Measurements from ENCODE around the gene PRSS48. TPM values are rescaled to one million over a fixed set of nuclear protein-coding genes. Genes with fewer than 3 reads are reported as not detected.
"Not testable (repeated sequence)": the region's sequence is repeated elsewhere in the genome, so short reads cannot be mapped to it uniquely, and the experiment has no call there.

The PRSS48 gene
- 1 to 10 TPM in 1 of 8 experiments, under 1 TPM in 2, not detected in 5; 0.50 to 1.1 (median 0.71) TPM for total RNA-seq

- in situ Hi-C loops (cut with MboI; ENCODE audit: low pct_unique_long_range_greater_than_20kb in 2 of 9, low sequenced_read_pairs in 9 of 9, unreplicated experiment in 9 of 9) = no loop called here
- WGBS, 10 experiments = 0 to 92% (median 70%) methylated on average over 1 to 5 of the region's 7 CpGs; no CpG with 5 or more reads in 1 of the 10 experiments
- H3K27ac ChIP-seq = no peak within 1 kb of the TSS
Measured at GRCh38 chr4:151276787-151277562, at the start of gene PRSS48. PRSS48 (plus strand) TSS chr4:151277161; CDS start chr4:151277173, 12 bp downstream.

GRCh38 chr4:151227172-151227571 is 49.8 kb upstream of the PRSS48 start:
- 9 to 100% (median 74%) methylated on average over 1 of the region's 1 CpG for WGBS, 10 experiments
- in situ Hi-C loops (cut with MboI; ENCODE audit: low pct_unique_long_range_greater_than_20kb in 2 of 9, low sequenced_read_pairs in 9 of 9, unreplicated experiment in 9 of 9) = no loop called here
- no peak overlapping the region for H3K4me3 ChIP-seq

More at GRCh38 chr4:151276787-151277562, at the start of gene PRSS48:
- ATAC-seq (replicated peaks in 6 of 8) = peak; percentile 43 to 97 (median 78)
- no peaks in the 10 kb centered on the region for H3K4me1 ChIP-seq (replicated peaks in 1 of 2)
- H3K4me3 ChIP-seq = no peak within 1 kb of the TSS

GRCh38 chr4:151227731-151228130 is 49.2 kb upstream of the PRSS48 start:
- WGBS, 10 experiments = 6 to 100% (median 80%) methylated on average over 1 to 3 of the region's 3 CpGs; no CpG with 5 or more reads in 3 of the 10 experiments
- in situ Hi-C loops (cut with MboI; ENCODE audit: low pct_unique_long_range_greater_than_20kb in 2 of 9, low sequenced_read_pairs in 9 of 9, unreplicated experiment in 9 of 9) = no loop called here

More at GRCh38 chr4:151227172-151227571, 49.8 kb upstream of the PRSS48 start:
- no peak for ATAC-seq (replicated peaks in 6 of 8)
- Histone ChIP-seq H3K4me1 (replicated peaks in 1 of 2) (peaks cover 0 to 6% of the 10 kb centered on the region in 2 donors), H3K27ac (no peak overlapping the region)

GRCh38 chr4:151228189-151229119 is 48.5 kb upstream of the PRSS48 start:
- Histone ChIP-seq H3K4me3 (no peak overlapping the region), H3K4me1 (replicated peaks in 1 of 2) (peaks cover 0 to 6% of the 10 kb centered on the region in 2 donors), H3K27ac (no peak overlapping the region)
- in situ Hi-C loops (cut with MboI; ENCODE audit: low pct_unique_long_range_greater_than_20kb in 2 of 9, low sequenced_read_pairs in 9 of 9, unreplicated experiment in 9 of 9) = no loop called here
- 40 to 100% (median 87%) methylated on average over 2 to 6 of the region's 6 CpGs for WGBS, 10 experiments
- peak in 1 of 8 experiments; percentile 41 for ATAC-seq (replicated peaks in 6 of 8)

More at GRCh38 chr4:151227731-151228130, 49.2 kb upstream of the PRSS48 start:
- Histone ChIP-seq H3K4me3 (no peak overlapping the region), H3K4me1 (replicated peaks in 1 of 2) (peaks cover 0 to 6% of the 10 kb centered on the region in 2 donors), H3K27ac (no peak overlapping the region)
- peak in 2 of 8 experiments; percentile 84 to 92 for ATAC-seq (replicated peaks in 6 of 8)

- no peak overlapping the region for H3K27ac ChIP-seq
- WGBS, 10 experiments = 85 to 100% (median 98%) methylated on average over 1 to 6 of the region's 7 CpGs; no CpG with 5 or more reads in 3 of the 10 experiments
- ATAC-seq (replicated peaks in 6 of 8) = no peak
- H3K4me3 ChIP-seq = no peak overlapping the region
- no peaks in the 10 kb centered on the region for H3K4me1 ChIP-seq (replicated peaks in 1 of 2)
- in situ Hi-C loops (cut with MboI; ENCODE audit: low pct_unique_long_range_greater_than_20kb in 2 of 9, low sequenced_read_pairs in 9 of 9, unreplicated experiment in 9 of 9) = no loop called here
Measured at GRCh38 chr4:151231915-151232595, 44.9 kb upstream of the PRSS48 start.

GRCh38 chr4:151233600-151233999 is 43.4 kb upstream of the PRSS48 start:
- ATAC-seq (replicated peaks in 6 of 8) = no peak
- Histone ChIP-seq H3K4me1 (replicated peaks in 1 of 2) (no peaks in the 10 kb centered on the region), H3K4me3 (no peak overlapping the region), H3K27ac (no peak overlapping the region)
- in situ Hi-C loops (cut with MboI; ENCODE audit: low pct_unique_long_range_greater_than_20kb in 2 of 9, low sequenced_read_pairs in 9 of 9, unreplicated experiment in 9 of 9) = no loop called here
- 25 to 100% (median 94%) methylated on average over 1 to 5 of the region's 5 CpGs; no CpG with 5 or more reads in 3 of the 10 experiments for WGBS, 10 experiments

GRCh38 chr4:151235373-151235772 is 41.6 kb upstream of the PRSS48 start:
- H3K27ac ChIP-seq; ATAC-seq (replicated peaks in 6 of 8); H3K4me1 ChIP-seq (replicated peaks in 1 of 2); H3K4me3 ChIP-seq; in situ Hi-C loops (cut with MboI; ENCODE audit: low pct_unique_long_range_greater_than_20kb in 2 of 9, low sequenced_read_pairs in 9 of 9, unreplicated experiment in 9 of 9): not testable (repeated sequence)
- WGBS, 10 experiments = 100% methylated on average over 1 of the region's 1 CpG; no CpG with 5 or more reads in 6 of the 10 experiments

- Histone ChIP-seq H3K4me3 (no peak overlapping the region), H3K4me1 (replicated peaks in 1 of 2) (no peaks in the 10 kb centered on the region), H3K27ac (no peak overlapping the region)
- in situ Hi-C loops (cut with MboI; ENCODE audit: low pct_unique_long_range_greater_than_20kb in 2 of 9, low sequenced_read_pairs in 9 of 9, unreplicated experiment in 9 of 9) = no loop called here
- ATAC-seq (replicated peaks in 6 of 8) = no peak
- 80 to 100% (median 90%) methylated on average over 1 to 6 of the region's 27 CpGs; no CpG with 5 or more reads in 6 of the 10 experiments for WGBS, 10 experiments
Measured at GRCh38 chr4:151236036-151236435, 40.9 kb upstream of the PRSS48 start.

GRCh38 chr4:151238477-151238876 is 38.5 kb upstream of the PRSS48 start:
- H3K4me3 ChIP-seq = no peak overlapping the region
- H3K27ac ChIP-seq = no peak overlapping the region
- no peaks in the 10 kb centered on the region for H3K4me1 ChIP-seq (replicated peaks in 1 of 2)
- WGBS, 10 experiments = 10 to 92% (median 66%) methylated on average over 1 to 3 of the region's 3 CpGs; no CpG with 5 or more reads in 2 of the 10 experiments
- ATAC-seq (replicated peaks in 6 of 8) = peak in 5 of 8 experiments; percentile 48 to 80 (median 62)
- in situ Hi-C loops (cut with MboI; ENCODE audit: low pct_unique_long_range_greater_than_20kb in 2 of 9, low sequenced_read_pairs in 9 of 9, unreplicated experiment in 9 of 9) = no loop called here

- in situ Hi-C loops (cut with MboI; ENCODE audit: low pct_unique_long_range_greater_than_20kb in 2 of 9, low sequenced_read_pairs in 9 of 9, unreplicated experiment in 9 of 9) = no loop called here
- H3K27ac ChIP-seq = no peak overlapping the region
- WGBS, 10 experiments = 10 to 100% (median 89%) methylated on average over 2 to 3 of the region's 3 CpGs
- ATAC-seq (replicated peaks in 6 of 8) = no peak
- H3K4me3 ChIP-seq = no peak overlapping the region
- H3K4me1 ChIP-seq (replicated peaks in 1 of 2) = no peaks in the 10 kb centered on the region
Measured at GRCh38 chr4:151239608-151240007, 37.4 kb upstream of the PRSS48 start.

GRCh38 chr4:151242305-151242704 is 34.7 kb upstream of the PRSS48 start:
- in situ Hi-C loops (cut with MboI; ENCODE audit: low pct_unique_long_range_greater_than_20kb in 2 of 9, low sequenced_read_pairs in 9 of 9, unreplicated experiment in 9 of 9) = no loop called here
- Histone ChIP-seq H3K4me1 (replicated peaks in 1 of 2) (no peaks in the 10 kb centered on the region), H3K27ac (no peak overlapping the region), H3K4me3 (no peak overlapping the region)
- ATAC-seq (replicated peaks in 6 of 8) = no peak
- 92 to 100% (median 100%) methylated on average over 1 to 2 of the region's 2 CpGs; no CpG with 5 or more reads in 1 of the 10 experiments for WGBS, 10 experiments

- in situ Hi-C loops (cut with MboI; ENCODE audit: low pct_unique_long_range_greater_than_20kb in 2 of 9, low sequenced_read_pairs in 9 of 9, unreplicated experiment in 9 of 9) = no loop called here
- ATAC-seq (replicated peaks in 6 of 8) = no peak
- peaks cover 0 to under 1% of the 10 kb centered on the region in 2 donors for H3K4me1 ChIP-seq (replicated peaks in 1 of 2)
- H3K4me3 ChIP-seq = no peak overlapping the region
- H3K27ac ChIP-seq = no peak overlapping the region
- WGBS, 10 experiments = 92 to 100% (median 100%) methylated on average over 1 to 2 of the region's 2 CpGs
Measured at GRCh38 chr4:151246742-151247141, 30.2 kb upstream of the PRSS48 start.

All from motor neuron (in vitro differentiated cells).